DOHH2 (cell line): Measurements from ENCODE around the gene GATD1.

Source experiments
- H3F3A ChIP-seq: fragments of 200-600 bp; sonication (generic), shearing (Covaris generic); 2 replicates; pipeline ENCODE4 v1.6.0; 2016; ENCODE audit warnings: antibody characterized with exemption, mild to moderate bottlenecking; ENCODE audit not compliant: control insufficient read depth, insufficient read depth
- H3K27ac ChIP-seq: fragments of 200-600 bp; sonication (generic); 2 replicates; pipeline ENCODE4 v1.5.1; 2014; ENCODE audit warnings: low read depth, mild to moderate bottlenecking, low read length, moderate library complexity
- H3K27me3 ChIP-seq: fragments of 200-600 bp; sonication (generic); 2 replicates; pipeline ENCODE4 v1.6.1; 2014; ENCODE audit warnings: mild to moderate bottlenecking, low read length, mixed read lengths; ENCODE audit not compliant: control insufficient read depth
- H3K36me3 ChIP-seq: fragments of 200-600 bp; sonication (generic); 2 replicates; pipeline ENCODE4 v1.6.1; 2014; ENCODE audit warnings: mild to moderate bottlenecking, low read length, moderate library complexity, mixed read lengths; ENCODE audit not compliant: control insufficient read depth
- H3K4me1 ChIP-seq: fragments of 200-600 bp; sonication (generic); 2 replicates; pipeline ENCODE4 v1.6.1; 2014; ENCODE audit warnings: mild to moderate bottlenecking, low read length, mixed read lengths; ENCODE audit not compliant: control insufficient read depth
- H3K4me2 ChIP-seq: fragments of 200-600 bp; sonication (generic); 2 replicates; pipeline ENCODE4 v1.6.0; 2014; ENCODE audit warnings: mild to moderate bottlenecking, low read length, moderate library complexity
- H3K4me3 ChIP-seq: fragments of 200-600 bp; sonication (generic); 2 replicates; pipeline ENCODE4 v1.5.1; 2014; ENCODE audit warnings: mild to moderate bottlenecking, low read length, mixed read lengths
- H3K79me2 ChIP-seq: fragments of 200-600 bp; sonication (generic); 2 replicates; pipeline ENCODE4 v1.6.1; 2014; ENCODE audit warnings: mild to moderate bottlenecking, low read length, mixed read lengths; ENCODE audit not compliant: control insufficient read depth
- H3K9me2 ChIP-seq: fragments of 200-600 bp; sonication (generic); replicated peaks from 2 replicates; pipeline ENCODE4 v1.6.1; 2014; ENCODE audit warnings: mild to moderate bottlenecking, low read length, mixed read lengths; ENCODE audit not compliant: control insufficient read depth
- H3K9me3 ChIP-seq: fragments of 200-600 bp; sonication (generic); 2 replicates; pipeline ENCODE4 v1.6.1; 2014; ENCODE audit warnings: antibody characterized with exemption, low read length, mixed read lengths; ENCODE audit not compliant: control insufficient read depth, insufficient read depth
- H4K20me1 ChIP-seq: fragments of 200-600 bp; sonication (generic); 2 replicates; pipeline ENCODE4 v1.6.0; 2014; ENCODE audit warnings: low read depth, mild to moderate bottlenecking, antibody characterized with exemption, low read length, moderate library complexity; ENCODE audit not compliant: control insufficient read depth, insufficient read depth
- EZH2phosphoT487 ChIP-seq: fragments of 200-600 bp; sonication (generic); IDR thresholded peaks from 2 replicates; pipeline ENCODE4 v1.6.1; 2017; ENCODE audit warnings: borderline replicate concordance, mild to moderate bottlenecking, antibody characterized with exemption, low read length, moderate library complexity, mixed read lengths
- TF ChIP-seq, protein P1 (sequence below): fragments of 200-600 bp; sonication (generic); IDR thresholded peaks from one replicate; pipeline ENCODE4 v1.5.1; 2014; ENCODE audit warnings: antibody characterized with exemption, mild to moderate bottlenecking, low read depth, low read length; ENCODE audit not compliant: poor library complexity, severe bottlenecking

GATD1 gene

DNA sequence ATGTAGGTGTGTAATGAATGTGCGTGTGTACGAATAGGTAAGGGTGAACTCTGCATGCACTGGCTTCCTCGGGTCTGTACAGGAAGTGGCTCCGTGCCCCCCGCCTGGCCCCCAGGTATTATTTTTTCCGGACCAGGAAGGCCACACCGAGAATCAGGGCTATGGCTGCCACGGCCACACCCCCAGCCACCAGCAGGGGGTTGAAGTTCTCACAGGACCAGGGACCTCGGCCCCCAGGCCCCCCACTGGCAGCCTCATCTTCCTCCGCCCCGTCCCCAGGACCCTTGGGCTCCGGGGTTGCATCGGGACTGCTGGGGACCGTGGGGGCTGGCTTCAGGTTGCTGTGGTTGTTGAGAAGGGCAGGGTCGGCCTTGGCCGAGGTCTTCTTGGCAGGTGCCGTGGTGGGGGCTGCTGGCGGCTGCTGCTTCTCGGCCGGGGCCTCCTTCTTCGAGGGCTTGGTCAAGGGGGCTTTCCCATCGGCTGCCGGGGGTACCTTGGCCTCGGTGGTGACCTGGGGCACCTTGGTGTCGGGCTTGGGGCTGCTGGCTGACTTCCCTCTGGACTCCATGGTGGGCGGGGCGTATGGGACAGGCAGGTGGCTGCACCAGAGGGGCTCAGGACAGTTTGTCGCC, 10.8 kb upstream of the GATD1 start:
- no peak overlapping the region for H3K27ac ChIP-seq
- peaks cover 21% of the 10 kb centered on the region for H3K4me1 ChIP-seq
- peaks cover 6% of the 10 kb centered on the region for H3K79me2 ChIP-seq
- H4K20me1 ChIP-seq = no peaks in the 10 kb centered on the region
- H3K4me3 ChIP-seq = no peak overlapping the region
- no peaks in the 10 kb centered on the region for H3K9me2 ChIP-seq
- no peaks in the 10 kb centered on the region for H3K27me3 ChIP-seq
- H3K4me2 ChIP-seq = peak overlapping the region; percentile 44; the same call in 1 of the 2 replicates
- 0 out of 2 replicates have a peak, but pooled peaks cover 4% of the 10 kb centered on the region for H3F3A ChIP-seq
- no peaks in the 10 kb centered on the region for H3K9me3 ChIP-seq
- TF ChIP-seq EZH2phosphoT487 = no peak
- TF ChIP-seq, protein P1, sequence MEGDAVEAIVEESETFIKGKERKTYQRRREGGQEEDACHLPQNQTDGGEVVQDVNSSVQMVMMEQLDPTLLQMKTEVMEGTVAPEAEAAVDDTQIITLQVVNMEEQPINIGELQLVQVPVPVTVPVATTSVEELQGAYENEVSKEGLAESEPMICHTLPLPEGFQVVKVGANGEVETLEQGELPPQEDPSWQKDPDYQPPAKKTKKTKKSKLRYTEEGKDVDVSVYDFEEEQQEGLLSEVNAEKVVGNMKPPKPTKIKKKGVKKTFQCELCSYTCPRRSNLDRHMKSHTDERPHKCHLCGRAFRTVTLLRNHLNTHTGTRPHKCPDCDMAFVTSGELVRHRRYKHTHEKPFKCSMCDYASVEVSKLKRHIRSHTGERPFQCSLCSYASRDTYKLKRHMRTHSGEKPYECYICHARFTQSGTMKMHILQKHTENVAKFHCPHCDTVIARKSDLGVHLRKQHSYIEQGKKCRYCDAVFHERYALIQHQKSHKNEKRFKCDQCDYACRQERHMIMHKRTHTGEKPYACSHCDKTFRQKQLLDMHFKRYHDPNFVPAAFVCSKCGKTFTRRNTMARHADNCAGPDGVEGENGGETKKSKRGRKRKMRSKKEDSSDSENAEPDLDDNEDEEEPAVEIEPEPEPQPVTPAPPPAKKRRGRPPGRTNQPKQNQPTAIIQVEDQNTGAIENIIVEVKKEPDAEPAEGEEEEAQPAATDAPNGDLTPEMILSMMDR = peak; percentile 35
- peaks cover 3% of the 10 kb centered on the region; the same call in 1 of the 2 replicates for H3K36me3 ChIP-seq

GRCh38 chr11:787084-787675, 9.9 kb upstream of the GATD1 start:
- no peaks in the 10 kb centered on the region for H4K20me1 ChIP-seq
- H3K9me3 ChIP-seq = no peaks in the 10 kb centered on the region
- H3K27me3 ChIP-seq = no peaks in the 10 kb centered on the region
- no peak overlapping the region for H3K4me3 ChIP-seq
- no peaks in the 10 kb centered on the region; the same call in 1 of the 2 replicates for H3K36me3 ChIP-seq
- H3K4me2 ChIP-seq = no peak overlapping the region
- H3K79me2 ChIP-seq = peaks cover 6% of the 10 kb centered on the region
- peaks cover 21% of the 10 kb centered on the region for H3K4me1 ChIP-seq
- 0 out of 2 replicates have a peak, but pooled peaks cover 4% of the 10 kb centered on the region for H3F3A ChIP-seq
- H3K27ac ChIP-seq = no peak overlapping the region
- no peaks in the 10 kb centered on the region for H3K9me2 ChIP-seq
- no peak for TF ChIP-seq EZH2phosphoT487
- TF ChIP-seq, protein P1 = no peak

DNA sequence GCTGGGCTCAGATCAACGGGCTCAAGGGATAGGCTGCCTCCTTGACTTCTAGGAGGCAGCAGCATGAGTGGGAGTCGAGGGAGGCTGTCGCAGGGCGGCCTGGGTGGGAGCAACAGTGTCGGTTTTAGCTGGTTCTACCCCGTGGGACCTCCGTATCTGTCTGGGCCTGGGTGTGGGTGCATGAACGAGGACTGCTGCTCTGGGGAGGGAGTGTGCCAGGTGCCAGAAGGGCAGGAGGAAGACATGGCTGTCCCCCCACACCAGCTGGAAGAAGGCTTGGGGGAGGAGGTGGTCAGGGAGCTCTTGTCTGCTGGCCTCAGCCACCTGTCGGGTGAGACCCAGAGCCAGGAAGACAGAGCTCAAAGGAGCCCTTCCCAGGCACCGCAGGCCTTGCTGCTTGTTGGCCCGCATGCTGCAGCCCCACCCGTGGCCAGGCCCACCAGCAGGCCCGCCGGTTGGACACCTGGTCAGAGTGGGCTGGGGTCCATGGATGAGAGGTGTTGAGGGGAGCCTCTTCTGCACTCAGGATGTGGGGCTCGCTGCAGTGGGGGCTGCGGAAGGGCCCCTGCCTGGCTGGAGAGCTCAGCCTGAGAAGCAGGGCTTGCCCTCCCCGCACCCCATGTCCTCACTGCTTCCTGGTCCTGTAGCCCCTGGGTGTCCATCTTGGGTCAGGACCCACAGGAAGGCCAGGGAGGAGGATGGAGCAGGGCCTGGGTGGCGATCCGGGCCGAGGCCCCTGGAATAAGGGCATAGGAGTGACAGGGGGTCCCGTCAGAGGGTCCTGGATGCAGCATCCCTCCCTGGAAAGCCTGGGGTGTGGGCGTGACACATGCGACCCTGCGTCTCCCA, 9.2 kb upstream of the GATD1 start:
- Histone ChIP-seq H3K9me3 (no peaks in the 10 kb centered on the region), H3K27ac (no peak overlapping the region), H3K4me1 (peaks cover 21% of the 10 kb centered on the region), H3K4me3 (no peak overlapping the region), H4K20me1 (no peaks in the 10 kb centered on the region), H3F3A (0 out of 2 replicates have a peak, but pooled peaks cover 4% of the 10 kb centered on the region), H3K79me2 (peaks cover 6% of the 10 kb centered on the region), H3K27me3 (no peaks in the 10 kb centered on the region), H3K36me3 (no peaks in the 10 kb centered on the region; the same call in 1 of the 2 replicates), H3K4me2 (no peak overlapping the region), H3K9me2 (no peaks in the 10 kb centered on the region)
- no peak for TF ChIP-seq EZH2phosphoT487
- TF ChIP-seq, protein P1 = no peak
